SK-N-SH treated with all-trans-retinoic acid at 6 μM for 48 hours (cell line): ENCODE data around the gene PLA2G4C.

ENCODE experiments used
- ATAC-seq: fragments of 200-7000 bp; cut with Tn5 transposase; 3 replicates; pipeline ENCODE4 v1.9.1; 2020; ENCODE audit warnings: mild to moderate bottlenecking, moderate library complexity
- ARNTL ChIP-seq: fragments of 450-650 bp; formaldehyde crosslinking; IDR thresholded peaks from 2 replicates; pipeline ENCODE4 v1.5.0; 2020; ENCODE audit warnings: low read depth, mild to moderate bottlenecking, moderate library complexity, borderline replicate concordance
- BACH2 ChIP-seq: fragments of 250-450 bp; sonication (Bioruptor Pico); IDR thresholded peaks from 2 replicates; pipeline ENCODE4 v1.9.0; 2021; ENCODE audit warnings: mild to moderate bottlenecking, borderline replicate concordance
- CSDC2 ChIP-seq: fragments of 250-450 bp; sonication (Bioruptor Pico); IDR thresholded peaks from 2 replicates; pipeline ENCODE4 v1.5.0; 2020; ENCODE audit warnings: mild to moderate bottlenecking, moderate library complexity
- ESRRG ChIP-seq: fragments of 250-450 bp; sonication (Bioruptor Pico); IDR thresholded peaks from 2 replicates; pipeline ENCODE4 v1.6.1; 2021; ENCODE audit warnings: mild to moderate bottlenecking
- GLIS3 ChIP-seq: fragments of 250-450 bp; sonication (Bioruptor Pico); IDR thresholded peaks from 2 replicates; pipeline ENCODE4 v1.5.0; 2020; ENCODE audit warnings: mild to moderate bottlenecking, moderate library complexity
- ISL1 ChIP-seq: fragments of 250-450 bp; sonication (Bioruptor Pico); IDR thresholded peaks from 2 replicates; pipeline ENCODE4 v2.1.2; 2022; ENCODE audit warnings: mild to moderate bottlenecking, moderate library complexity
- OSR1 ChIP-seq: fragments of 250-450 bp; sonication (Bioruptor Pico); IDR thresholded peaks from 2 replicates; pipeline ENCODE4 v1.8.0; 2022; ENCODE audit warnings: moderate library complexity, mild to moderate bottlenecking, inconsistent platforms
- PPARA ChIP-seq: fragments of 250-450 bp; sonication (Bioruptor Pico); IDR thresholded peaks from 2 replicates; pipeline ENCODE4 v1.5.0; 2020; ENCODE audit warnings: mild to moderate bottlenecking, borderline replicate concordance
- SNAI2 ChIP-seq: fragments of 250-450 bp; sonication (Bioruptor Pico); IDR thresholded peaks from 2 replicates; pipeline ENCODE4 v1.5.0; 2020; ENCODE audit warnings: mild to moderate bottlenecking, moderate library complexity
- TCF4 ChIP-seq: fragments of 250-450 bp; sonication (Bioruptor Pico); IDR thresholded peaks from 2 replicates; pipeline ENCODE4 v1.8.0; 2021; ENCODE audit warnings: mild to moderate bottlenecking, moderate library complexity, borderline replicate concordance
- TOX ChIP-seq: fragments of 250-450 bp; sonication (Bioruptor Pico); IDR thresholded peaks from 2 replicates; pipeline ENCODE4 v1.8.0; 2021; ENCODE audit warnings: mild to moderate bottlenecking, moderate library complexity, borderline replicate concordance
- ZC3H10 ChIP-seq: fragments of 250-450 bp; sonication (Bioruptor Pico); IDR thresholded peaks from 2 replicates; pipeline ENCODE4 v1.5.1; 2021; ENCODE audit warnings: mild to moderate bottlenecking, moderate library complexity
- ZFP3 ChIP-seq: fragments of 250-450 bp; sonication (Bioruptor Pico); IDR thresholded peaks from 2 replicates; pipeline ENCODE4 v1.5.0; 2020; ENCODE audit warnings: mild to moderate bottlenecking, moderate library complexity
- ZFP30 ChIP-seq: fragments of 450-650 bp; formaldehyde crosslinking; IDR thresholded peaks from 2 replicates; pipeline ENCODE4 v1.5.0; 2022; ENCODE audit warnings: mild to moderate bottlenecking, moderate library complexity
- ZNF70 ChIP-seq: fragments of 450-650 bp; formaldehyde crosslinking; IDR thresholded peaks from 2 replicates; pipeline ENCODE4 v1.5.0; 2020; ENCODE audit warnings: mild to moderate bottlenecking, moderate library complexity
- ZNF8 ChIP-seq: fragments of 450-650 bp; formaldehyde crosslinking; IDR thresholded peaks from 2 replicates; pipeline ENCODE4 v1.5.0; 2020; ENCODE audit warnings: mild to moderate bottlenecking, moderate library complexity
- TF ChIP-seq, protein P1 (sequence below): fragments of 250-450 bp; sonication (Bioruptor Pico); IDR thresholded peaks from 2 replicates; pipeline ENCODE4 v1.5.1; 2020; ENCODE audit warnings: low read depth, mild to moderate bottlenecking, moderate library complexity
- TF ChIP-seq, protein P2 (sequence below): fragments of 250-450 bp; sonication (Bioruptor Pico); IDR thresholded peaks from 2 replicates; pipeline ENCODE4 v1.8.0; 2020; ENCODE audit warnings: mild to moderate bottlenecking, moderate library complexity, borderline replicate concordance
- TF ChIP-seq, protein P3 (sequence below): fragments of 250-450 bp; sonication (Bioruptor Pico); IDR thresholded peaks from 2 replicates; pipeline ENCODE4 v1.5.0; 2020; ENCODE audit warnings: mild to moderate bottlenecking, moderate library complexity
- TF ChIP-seq, protein P4 (sequence below): fragments of 250-450 bp; sonication (Bioruptor Pico); IDR thresholded peaks from 2 replicates; pipeline ENCODE4 v1.5.1; 2021; ENCODE audit warnings: mild to moderate bottlenecking, moderate library complexity

PLA2G4C gene

DNA sequence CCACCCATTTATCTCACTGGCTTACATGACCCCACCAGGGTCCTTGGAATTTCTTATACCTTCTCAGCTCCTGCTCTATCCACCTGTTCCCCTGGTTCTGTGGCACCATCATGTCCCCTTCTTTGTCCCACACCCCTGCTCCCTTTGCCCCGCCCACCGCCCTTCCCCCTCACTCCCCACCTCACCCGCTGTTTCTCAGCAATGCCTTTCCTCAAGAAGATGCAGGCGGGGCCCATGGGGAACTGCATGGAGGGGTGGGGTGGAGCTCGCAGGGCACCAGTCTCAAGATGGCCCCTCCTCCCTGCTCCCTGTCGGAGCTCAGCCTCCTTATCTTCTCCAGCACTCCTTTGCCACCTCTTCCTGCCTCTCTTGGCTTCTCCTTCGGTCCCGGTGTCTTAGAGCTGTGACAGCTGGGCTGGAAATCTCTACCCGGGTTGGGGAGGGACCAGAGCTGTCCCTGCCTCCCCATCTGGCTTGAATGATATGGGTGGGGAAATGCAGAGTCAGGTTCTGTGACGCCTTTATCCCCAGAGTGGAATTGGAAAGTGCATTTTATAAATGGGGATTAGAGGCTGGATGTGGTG lies 66.8 kb downstream of the PLA2G4C start, which contains the start of gene CABP5:
CABP5 (minus strand) TSS at position 405 of the 584 bp plus-strand sequence; CDS start at position 248, 157 bp downstream.
- no peak for TF ChIP-seq ARNTL (CRISPR knock-in tag)
- TF ChIP-seq ZFP3 (CRISPR knock-in tag), result no peak
- no peak for TF ChIP-seq GLIS3
- TF ChIP-seq OSR1 (CRISPR knock-in tag), result no peak
- TF ChIP-seq CSDC2, result no peak
- TF ChIP-seq SNAI2 (CRISPR knock-in tag), result no peak
- no peak for TF ChIP-seq TCF4 (CRISPR knock-in tag)
- no peak for TF ChIP-seq TOX (CRISPR knock-in tag)
- TF ChIP-seq, protein P1, sequence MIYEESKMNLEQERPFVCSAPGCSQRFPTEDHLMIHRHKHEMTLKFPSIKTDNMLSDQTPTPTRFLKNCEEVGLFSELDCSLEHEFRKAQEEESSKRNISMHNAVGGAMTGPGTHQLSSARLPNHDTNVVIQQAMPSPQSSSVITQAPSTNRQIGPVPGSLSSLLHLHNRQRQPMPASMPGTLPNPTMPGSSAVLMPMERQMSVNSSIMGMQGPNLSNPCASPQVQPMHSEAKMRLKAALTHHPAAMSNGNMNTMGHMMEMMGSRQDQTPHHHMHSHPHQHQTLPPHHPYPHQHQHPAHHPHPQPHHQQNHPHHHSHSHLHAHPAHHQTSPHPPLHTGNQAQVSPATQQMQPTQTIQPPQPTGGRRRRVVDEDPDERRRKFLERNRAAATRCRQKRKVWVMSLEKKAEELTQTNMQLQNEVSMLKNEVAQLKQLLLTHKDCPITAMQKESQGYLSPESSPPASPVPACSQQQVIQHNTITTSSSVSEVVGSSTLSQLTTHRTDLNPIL (CRISPR knock-in tag), result no peak
- TF ChIP-seq, protein P2, sequence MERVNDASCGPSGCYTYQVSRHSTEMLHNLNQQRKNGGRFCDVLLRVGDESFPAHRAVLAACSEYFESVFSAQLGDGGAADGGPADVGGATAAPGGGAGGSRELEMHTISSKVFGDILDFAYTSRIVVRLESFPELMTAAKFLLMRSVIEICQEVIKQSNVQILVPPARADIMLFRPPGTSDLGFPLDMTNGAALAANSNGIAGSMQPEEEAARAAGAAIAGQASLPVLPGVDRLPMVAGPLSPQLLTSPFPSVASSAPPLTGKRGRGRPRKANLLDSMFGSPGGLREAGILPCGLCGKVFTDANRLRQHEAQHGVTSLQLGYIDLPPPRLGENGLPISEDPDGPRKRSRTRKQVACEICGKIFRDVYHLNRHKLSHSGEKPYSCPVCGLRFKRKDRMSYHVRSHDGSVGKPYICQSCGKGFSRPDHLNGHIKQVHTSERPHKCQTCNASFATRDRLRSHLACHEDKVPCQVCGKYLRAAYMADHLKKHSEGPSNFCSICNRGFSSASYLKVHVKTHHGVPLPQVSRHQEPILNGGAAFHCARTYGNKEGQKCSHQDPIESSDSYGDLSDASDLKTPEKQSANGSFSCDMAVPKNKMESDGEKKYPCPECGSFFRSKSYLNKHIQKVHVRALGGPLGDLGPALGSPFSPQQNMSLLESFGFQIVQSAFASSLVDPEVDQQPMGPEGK (CRISPR knock-in tag), result no peak
- ATAC-seq, result no peak

DNA sequence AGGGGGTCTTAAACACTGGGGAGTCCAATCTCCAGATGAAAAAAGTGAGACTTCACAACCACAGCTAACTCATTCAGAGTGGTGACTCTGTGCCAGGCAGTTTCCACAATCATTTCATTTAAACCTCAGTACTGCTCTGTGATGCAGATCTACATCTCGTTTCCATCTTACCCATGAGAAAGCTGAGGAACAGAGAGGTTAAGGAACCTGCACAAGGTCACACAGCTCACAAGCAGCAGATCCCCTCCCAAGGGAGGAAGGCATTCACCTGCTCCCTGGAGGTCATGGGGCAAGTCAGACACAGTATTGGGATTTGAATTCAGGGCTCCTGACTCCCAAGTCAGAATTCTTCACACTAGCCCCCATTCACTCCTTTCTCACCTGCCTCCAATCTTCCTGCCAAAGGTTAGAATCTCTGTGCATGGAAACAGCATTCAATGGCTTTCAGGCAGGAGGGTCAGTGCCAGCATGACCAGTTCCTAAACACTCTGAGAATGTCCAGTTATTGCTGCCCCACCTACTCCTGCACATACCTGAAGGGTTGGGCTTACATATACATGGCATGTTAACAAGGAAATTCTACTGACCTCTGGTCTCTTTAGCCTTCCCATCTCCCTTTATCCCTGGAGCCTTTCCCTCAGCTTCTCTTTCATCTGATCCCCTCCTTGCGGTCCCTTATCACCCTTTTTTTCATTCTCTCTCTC lies 68.6 kb downstream of the PLA2G4C start:
- TF ChIP-seq, protein P1 (CRISPR knock-in tag), result no peak
- TF ChIP-seq CSDC2 (no peak), GLIS3 (no peak), TOX (CRISPR knock-in tag) (no peak), PPARA (CRISPR knock-in tag) (no peak), TCF4 (CRISPR knock-in tag) (no peak), ARNTL (CRISPR knock-in tag) (no peak), ESRRG (CRISPR knock-in tag) (no peak), ZC3H10 (CRISPR knock-in tag) (no peak), ISL1 (CRISPR knock-in tag) (no peak), ZNF70 (CRISPR knock-in tag) (no peak), ZFP3 (CRISPR knock-in tag) (no peak), ZFP30 (CRISPR knock-in tag) (no peak), ZNF8 (CRISPR knock-in tag) (no peak), BACH2 (CRISPR knock-in tag) (no peak), SNAI2 (CRISPR knock-in tag) (no peak), OSR1 (CRISPR knock-in tag) (no peak)
- TF ChIP-seq, protein P3, sequence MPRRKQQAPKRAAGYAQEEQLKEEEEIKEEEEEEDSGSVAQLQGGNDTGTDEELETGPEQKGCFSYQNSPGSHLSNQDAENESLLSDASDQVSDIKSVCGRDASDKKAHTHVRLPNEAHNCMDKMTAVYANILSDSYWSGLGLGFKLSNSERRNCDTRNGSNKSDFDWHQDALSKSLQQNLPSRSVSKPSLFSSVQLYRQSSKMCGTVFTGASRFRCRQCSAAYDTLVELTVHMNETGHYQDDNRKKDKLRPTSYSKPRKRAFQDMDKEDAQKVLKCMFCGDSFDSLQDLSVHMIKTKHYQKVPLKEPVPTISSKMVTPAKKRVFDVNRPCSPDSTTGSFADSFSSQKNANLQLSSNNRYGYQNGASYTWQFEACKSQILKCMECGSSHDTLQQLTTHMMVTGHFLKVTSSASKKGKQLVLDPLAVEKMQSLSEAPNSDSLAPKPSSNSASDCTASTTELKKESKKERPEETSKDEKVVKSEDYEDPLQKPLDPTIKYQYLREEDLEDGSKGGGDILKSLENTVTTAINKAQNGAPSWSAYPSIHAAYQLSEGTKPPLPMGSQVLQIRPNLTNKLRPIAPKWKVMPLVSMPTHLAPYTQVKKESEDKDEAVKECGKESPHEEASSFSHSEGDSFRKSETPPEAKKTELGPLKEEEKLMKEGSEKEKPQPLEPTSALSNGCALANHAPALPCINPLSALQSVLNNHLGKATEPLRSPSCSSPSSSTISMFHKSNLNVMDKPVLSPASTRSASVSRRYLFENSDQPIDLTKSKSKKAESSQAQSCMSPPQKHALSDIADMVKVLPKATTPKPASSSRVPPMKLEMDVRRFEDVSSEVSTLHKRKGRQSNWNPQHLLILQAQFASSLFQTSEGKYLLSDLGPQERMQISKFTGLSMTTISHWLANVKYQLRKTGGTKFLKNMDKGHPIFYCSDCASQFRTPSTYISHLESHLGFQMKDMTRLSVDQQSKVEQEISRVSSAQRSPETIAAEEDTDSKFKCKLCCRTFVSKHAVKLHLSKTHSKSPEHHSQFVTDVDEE, result no peak
- TF ChIP-seq, protein P4, sequence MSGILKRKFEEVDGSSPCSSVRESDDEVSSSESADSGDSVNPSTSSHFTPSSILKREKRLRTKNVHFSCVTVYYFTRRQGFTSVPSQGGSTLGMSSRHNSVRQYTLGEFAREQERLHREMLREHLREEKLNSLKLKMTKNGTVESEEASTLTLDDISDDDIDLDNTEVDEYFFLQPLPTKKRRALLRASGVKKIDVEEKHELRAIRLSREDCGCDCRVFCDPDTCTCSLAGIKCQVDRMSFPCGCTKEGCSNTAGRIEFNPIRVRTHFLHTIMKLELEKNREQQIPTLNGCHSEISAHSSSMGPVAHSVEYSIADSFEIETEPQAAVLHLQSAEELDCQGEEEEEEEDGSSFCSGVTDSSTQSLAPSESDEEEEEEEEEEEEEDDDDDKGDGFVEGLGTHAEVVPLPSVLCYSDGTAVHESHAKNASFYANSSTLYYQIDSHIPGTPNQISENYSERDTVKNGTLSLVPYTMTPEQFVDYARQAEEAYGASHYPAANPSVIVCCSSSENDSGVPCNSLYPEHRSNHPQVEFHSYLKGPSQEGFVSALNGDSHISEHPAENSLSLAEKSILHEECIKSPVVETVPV (CRISPR knock-in tag), result no peak
- TF ChIP-seq, protein P2 (CRISPR knock-in tag), result no peak
- ATAC-seq, result no peak
